ENCODE data around the gene FZD10.

FZD10 gene

DNA sequence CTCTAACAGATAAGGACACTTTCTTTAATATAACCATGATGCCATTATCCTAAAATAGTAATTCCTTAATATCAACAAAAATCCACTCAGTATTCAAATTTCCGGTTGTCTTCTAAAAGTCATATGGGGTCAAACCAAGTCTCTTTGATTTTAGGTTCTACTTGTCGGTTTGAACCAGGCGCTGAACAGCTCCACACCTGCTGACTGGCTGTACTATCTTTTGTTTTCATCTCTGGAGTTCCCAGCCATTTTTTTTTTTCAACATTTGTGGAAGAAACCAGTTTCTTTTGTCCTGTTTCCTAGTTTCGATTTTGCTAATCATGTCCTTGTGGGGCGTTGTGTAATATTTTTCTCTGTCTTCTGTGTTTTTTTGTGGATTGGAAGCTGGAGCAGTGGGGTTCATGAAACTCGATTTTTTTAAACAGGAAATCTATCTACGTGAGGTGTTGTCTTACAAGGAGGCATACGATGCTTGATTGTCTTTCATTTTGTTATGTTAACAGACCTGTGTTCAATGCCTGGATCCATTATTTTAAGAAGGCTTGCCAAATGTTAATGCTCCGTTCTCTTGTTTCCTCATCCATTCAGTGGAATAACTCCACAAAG, 50.2 kb downstream of the FZD10 start:
- DNase-seq (ENCODE audit: low read depth): no peak

DNA sequence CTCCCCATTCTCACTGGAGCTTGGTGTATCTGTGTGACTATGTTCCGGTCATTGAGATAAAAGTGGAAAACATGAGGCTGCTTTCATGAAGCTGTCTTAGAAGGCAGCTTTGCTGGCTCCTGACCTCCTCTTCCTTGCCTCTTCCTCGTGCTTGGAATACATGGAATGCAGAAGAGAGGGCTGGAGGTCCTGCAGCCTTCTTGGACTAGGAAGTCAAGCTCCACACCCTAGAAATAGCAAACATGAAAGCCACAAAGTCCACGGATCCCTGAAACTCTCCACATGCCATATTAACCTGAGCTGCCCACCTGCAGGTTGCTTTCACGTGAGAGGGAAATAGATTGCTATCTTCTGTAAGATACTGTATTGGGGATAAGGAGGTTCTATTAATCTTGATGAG, 51.0 kb downstream of the FZD10 start:
- DNase-seq (ENCODE audit: low read depth): no peak

DNA sequence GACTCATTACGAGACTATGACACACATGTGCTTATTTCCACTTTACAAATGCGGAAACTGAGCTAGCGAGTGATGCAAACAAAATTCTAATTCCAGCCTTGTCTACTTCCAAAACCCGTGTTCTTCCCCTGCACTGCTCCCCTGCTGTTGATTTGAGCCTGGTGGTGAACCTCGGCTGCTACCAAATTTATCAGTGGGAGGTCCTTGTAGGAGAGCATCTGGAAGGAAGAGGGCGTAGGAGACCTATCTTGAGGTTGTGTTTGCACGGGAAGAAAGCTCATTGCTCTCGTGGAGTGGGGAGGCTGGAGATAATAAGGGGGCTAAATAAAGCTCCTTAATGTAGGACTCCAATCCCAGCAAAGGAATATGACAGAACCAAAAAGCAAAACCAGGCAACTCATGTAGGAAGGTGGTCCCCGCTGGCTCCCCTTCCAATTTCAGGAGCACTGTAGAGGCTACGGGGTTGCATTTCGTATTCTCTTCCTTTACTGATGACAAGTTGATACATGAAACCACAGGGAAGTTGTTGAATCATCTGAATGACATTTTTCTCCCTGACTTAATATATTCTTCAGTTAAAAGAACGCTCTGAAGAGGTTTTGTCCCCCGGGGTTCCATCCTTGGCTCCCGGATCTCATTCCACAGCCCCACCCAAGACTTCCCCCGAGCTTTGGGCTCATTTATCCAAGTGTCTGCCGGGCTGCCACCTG, 52.6 kb downstream of the FZD10 start:
- DNase-seq (ENCODE audit: low read depth): no peak

Data from HS-27A (cell line).